ENCODE data around the gene RPP25L. TPM values are rescaled to one million over a fixed set of nuclear protein-coding genes. Genes with fewer than 3 reads are reported as not detected.
A peak's percentile ranks its signal among the peaks of the same experiment; 100 is the strongest.

The RPP25L gene, protein sequence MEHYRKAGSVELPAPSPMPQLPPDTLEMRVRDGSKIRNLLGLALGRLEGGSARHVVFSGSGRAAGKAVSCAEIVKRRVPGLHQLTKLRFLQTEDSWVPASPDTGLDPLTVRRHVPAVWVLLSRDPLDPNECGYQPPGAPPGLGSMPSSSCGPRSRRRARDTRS
- 33.7 and 35.0 TPM in 2 replicates for total RNA-seq

DNA sequence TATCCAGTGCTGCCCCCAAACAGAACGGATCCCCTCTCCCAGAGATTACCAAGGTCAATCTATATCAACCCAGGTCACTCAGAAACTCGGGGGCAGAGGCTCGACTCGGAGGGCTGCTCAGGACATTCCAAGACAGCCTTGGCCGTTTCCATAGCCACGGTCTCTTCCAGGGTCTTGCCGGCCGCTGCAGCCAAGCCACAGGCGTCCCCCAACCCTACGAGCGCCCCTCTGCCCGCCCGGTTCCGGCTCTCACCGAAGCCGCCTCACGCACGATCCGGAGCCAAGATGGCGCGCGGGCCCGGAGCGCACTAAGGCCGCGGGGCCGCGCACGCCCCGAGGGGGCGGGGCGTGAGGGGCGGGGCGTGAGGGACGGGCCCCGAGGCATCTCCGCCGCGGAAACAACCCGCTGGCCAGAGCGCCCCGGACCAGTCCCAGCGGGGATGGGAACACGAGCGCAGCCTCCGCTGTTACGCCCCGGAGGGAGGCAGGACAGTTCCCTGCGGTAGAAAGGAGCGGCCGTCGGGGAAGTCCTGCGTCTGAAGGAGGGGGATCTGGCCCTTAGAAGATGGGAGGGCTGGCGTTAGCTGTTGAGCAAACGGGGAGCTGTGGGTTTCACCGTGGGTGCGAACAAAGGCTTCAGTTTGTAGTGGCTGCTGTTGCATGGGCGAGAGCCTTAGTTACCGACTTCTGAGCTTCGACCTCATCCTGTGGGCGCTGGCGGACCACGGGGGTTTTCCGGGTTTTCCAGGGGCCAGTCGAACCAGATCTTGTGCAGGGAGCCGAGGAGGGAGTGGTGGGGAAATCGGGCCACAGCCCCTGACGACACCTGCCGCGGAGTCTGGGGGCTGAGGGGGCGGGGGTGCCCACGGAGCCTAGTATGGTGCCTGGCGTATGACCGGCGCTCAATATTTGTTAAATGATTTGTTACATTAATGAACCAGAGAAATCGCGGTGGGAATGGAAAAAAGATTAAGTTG is at the start of gene RPP25L:
RPP25L (minus strand) TSS at position 287 of the 977 bp plus-strand sequence. CDS start 801 bp downstream, outside the sequence.
- peaks cover 31% of the 10 kb centered on the region for H3K36me3 Mint-ChIP-seq (ENCODE audit: low read depth)
- DNase-seq (ENCODE audit: low spot score): peak; percentile 81
- peaks cover 11% of the 10 kb centered on the region for H3K4me1 Mint-ChIP-seq (ENCODE audit: low read depth)
- intact Hi-C loops (cut with micrococcal nuclease): loop anchor here (1.0 to 5.0 kb wide), 5 partner anchors 8 to 280 kb away; partner anchors contain the start of genes DCTN3, DNAI1, FAM219A and GALT
- no peaks in the 10 kb centered on the region for H3K9me3 Mint-ChIP-seq
- peak within 1 kb of the TSS; percentile 90 for H3K4me3 Mint-ChIP-seq (ENCODE audit: low read depth)
- peak within 1 kb of the TSS; percentile 93 for H3K27ac Mint-ChIP-seq
- no peaks in the 10 kb centered on the region for H3K27me3 Mint-ChIP-seq (ENCODE audit: low read depth)

DNA sequence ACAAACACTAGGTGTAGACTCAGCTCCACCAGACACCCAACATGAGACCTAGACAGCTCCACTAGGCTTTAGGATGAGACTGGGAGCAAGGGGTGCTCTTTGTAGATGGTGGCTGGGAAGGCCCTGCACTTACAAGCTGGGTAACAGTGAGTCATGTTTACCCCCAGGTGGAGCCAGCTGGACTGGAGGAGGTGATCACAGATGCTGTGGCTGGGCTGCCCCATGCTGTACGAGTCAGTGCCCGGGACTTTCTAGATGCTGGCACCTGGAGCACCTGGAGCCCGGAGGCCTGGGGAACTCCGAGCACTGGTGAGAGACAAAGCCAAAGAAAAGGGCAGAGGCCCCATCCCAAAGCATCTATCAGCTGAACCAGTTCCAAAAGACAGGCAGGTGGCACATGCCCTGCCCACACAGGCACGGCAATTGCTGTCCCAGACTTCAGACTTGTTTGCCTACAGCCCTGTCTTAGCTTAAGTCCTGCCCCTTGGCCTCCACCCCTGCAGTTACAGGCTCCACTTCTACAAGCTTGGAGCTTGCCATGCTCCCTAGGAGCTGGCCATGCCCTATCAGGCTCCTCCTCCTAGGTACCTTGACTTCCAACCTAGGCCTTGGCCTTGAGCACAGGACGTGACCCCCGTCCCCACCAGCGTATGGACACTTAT is 47.8 kb upstream of the RPP25L start:
- Mint-ChIP-seq H3K4me1 (ENCODE audit: low read depth) (peaks cover 28% of the 10 kb centered on the region), H3K36me3 (ENCODE audit: low read depth) (peaks cover 17% of the 10 kb centered on the region), H3K9me3 (no peaks in the 10 kb centered on the region), H3K4me3 (ENCODE audit: low read depth) (no peak overlapping the region), H3K27me3 (ENCODE audit: low read depth) (no peaks in the 10 kb centered on the region), H3K27ac (no peak overlapping the region)
- no peak for DNase-seq (ENCODE audit: low spot score)
- intact Hi-C loops (cut with micrococcal nuclease): no loop called here

DNA sequence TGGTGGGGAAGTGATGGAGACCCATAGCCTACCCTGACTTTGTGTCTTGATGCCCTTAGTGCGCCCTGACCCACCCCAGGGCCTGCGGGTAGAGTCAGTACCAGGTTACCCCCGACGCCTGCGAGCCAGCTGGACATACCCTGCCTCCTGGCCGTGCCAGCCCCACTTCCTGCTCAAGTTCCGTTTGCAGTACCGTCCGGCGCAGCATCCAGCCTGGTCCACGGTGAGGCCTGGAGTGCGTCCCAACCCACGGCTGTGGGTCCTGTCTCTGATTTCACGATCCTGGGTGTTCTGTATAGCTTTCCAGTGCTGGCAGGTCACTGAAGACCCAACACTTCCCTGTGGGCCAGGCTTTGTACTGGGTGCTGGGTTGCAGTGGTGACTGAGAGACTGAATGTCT is 46.6 kb upstream of the RPP25L start:
- Mint-ChIP-seq H3K4me1 (ENCODE audit: low read depth) (peaks cover 16% of the 10 kb centered on the region), H3K27ac (no peak overlapping the region), H3K27me3 (ENCODE audit: low read depth) (no peaks in the 10 kb centered on the region), H3K36me3 (ENCODE audit: low read depth) (peaks cover 17% of the 10 kb centered on the region), H3K4me3 (ENCODE audit: low read depth) (no peak overlapping the region), H3K9me3 (no peaks in the 10 kb centered on the region)
- intact Hi-C loops (cut with micrococcal nuclease): no loop called here
- no peak for DNase-seq (ENCODE audit: low spot score)

GRCh38 chr9:34656992-34657391 is 45.1 kb upstream of the RPP25L start:
- peaks cover 14% of the 10 kb centered on the region for H3K36me3 Mint-ChIP-seq (ENCODE audit: low read depth)

GRCh38 chr9:34655394-34655793 is 43.5 kb upstream of the RPP25L start:
- H3K4me3 Mint-ChIP-seq (ENCODE audit: low read depth): no peak overlapping the region
- H3K27me3 Mint-ChIP-seq (ENCODE audit: low read depth): no peaks in the 10 kb centered on the region
- H3K9me3 Mint-ChIP-seq: no peaks in the 10 kb centered on the region
- no peak for DNase-seq (ENCODE audit: low spot score)
- H3K4me1 Mint-ChIP-seq (ENCODE audit: low read depth): peaks cover 16% of the 10 kb centered on the region
- intact Hi-C loops (cut with micrococcal nuclease): no loop called here
- no peak overlapping the region for H3K27ac Mint-ChIP-seq
- peaks cover 9% of the 10 kb centered on the region for H3K36me3 Mint-ChIP-seq (ENCODE audit: low read depth)

More at GRCh38 chr9:34656992-34657391, 45.1 kb upstream of the RPP25L start:
- intact Hi-C loops (cut with micrococcal nuclease): no loop called here
- Mint-ChIP-seq H3K4me1 (ENCODE audit: low read depth) (peaks cover 14% of the 10 kb centered on the region), H3K27ac (no peak overlapping the region), H3K9me3 (no peaks in the 10 kb centered on the region), H3K27me3 (ENCODE audit: low read depth) (no peaks in the 10 kb centered on the region), H3K4me3 (ENCODE audit: low read depth) (no peak overlapping the region)
- no peak for DNase-seq (ENCODE audit: low spot score)

DNA sequence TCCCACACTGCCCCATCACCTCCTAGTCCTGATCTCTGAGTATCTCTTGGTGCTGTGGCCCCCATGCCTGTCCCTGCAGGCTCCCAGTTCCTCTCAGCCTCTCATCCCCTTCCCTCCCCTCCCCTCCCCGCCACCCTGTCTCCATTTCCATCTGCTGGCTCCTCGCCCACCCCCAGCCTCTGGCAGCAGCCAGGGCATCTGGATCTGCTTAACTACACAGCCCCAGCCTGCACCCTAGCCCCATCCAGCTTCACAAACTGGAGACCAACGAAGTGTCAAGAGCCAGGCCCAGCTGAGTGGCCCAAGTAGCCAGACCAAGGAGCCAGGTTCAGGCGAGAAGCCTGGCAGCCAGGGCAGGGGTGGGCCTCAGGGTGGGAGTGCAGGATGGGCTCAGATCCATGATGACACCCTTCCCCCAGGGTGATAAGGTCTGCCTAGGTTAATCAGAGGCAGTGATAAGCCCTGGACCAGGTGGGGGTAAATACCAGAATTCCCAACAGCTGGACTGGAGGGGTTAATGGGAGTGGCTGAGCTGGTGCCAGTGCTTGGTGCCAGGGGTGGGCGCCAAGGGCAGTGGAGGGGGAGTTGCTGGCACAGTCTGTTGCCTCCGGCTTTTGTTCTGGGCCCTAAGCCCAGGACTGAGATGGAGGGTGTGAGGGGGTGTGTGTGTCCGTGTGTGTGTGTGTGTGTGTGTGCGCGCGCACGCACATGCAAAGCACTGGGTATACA is 42.6 kb upstream of the RPP25L start:
- intact Hi-C loops (cut with micrococcal nuclease): no loop called here
- H3K9me3 Mint-ChIP-seq: no peaks in the 10 kb centered on the region
- no peak overlapping the region for H3K4me3 Mint-ChIP-seq (ENCODE audit: low read depth)
- no peak for DNase-seq (ENCODE audit: low spot score)
- H3K27ac Mint-ChIP-seq: no peak overlapping the region
- peaks cover 17% of the 10 kb centered on the region for H3K36me3 Mint-ChIP-seq (ENCODE audit: low read depth)
- no peaks in the 10 kb centered on the region for H3K27me3 Mint-ChIP-seq (ENCODE audit: low read depth)
- peaks cover 16% of the 10 kb centered on the region for H3K4me1 Mint-ChIP-seq (ENCODE audit: low read depth)

- DNase-seq (ENCODE audit: low spot score): no peak
- H3K36me3 Mint-ChIP-seq (ENCODE audit: low read depth): peaks cover 28% of the 10 kb centered on the region
- peaks cover 22% of the 10 kb centered on the region for H3K4me1 Mint-ChIP-seq (ENCODE audit: low read depth)
- intact Hi-C loops (cut with micrococcal nuclease): no loop called here
- H3K4me3 Mint-ChIP-seq (ENCODE audit: low read depth): no peak overlapping the region
- H3K27me3 Mint-ChIP-seq (ENCODE audit: low read depth): no peaks in the 10 kb centered on the region
- H3K9me3 Mint-ChIP-seq: no peaks in the 10 kb centered on the region
- no peak overlapping the region for H3K27ac Mint-ChIP-seq
Observed at GRCh38 chr9:34653151-34654072, 41.5 kb upstream of the RPP25L start.

DNA sequence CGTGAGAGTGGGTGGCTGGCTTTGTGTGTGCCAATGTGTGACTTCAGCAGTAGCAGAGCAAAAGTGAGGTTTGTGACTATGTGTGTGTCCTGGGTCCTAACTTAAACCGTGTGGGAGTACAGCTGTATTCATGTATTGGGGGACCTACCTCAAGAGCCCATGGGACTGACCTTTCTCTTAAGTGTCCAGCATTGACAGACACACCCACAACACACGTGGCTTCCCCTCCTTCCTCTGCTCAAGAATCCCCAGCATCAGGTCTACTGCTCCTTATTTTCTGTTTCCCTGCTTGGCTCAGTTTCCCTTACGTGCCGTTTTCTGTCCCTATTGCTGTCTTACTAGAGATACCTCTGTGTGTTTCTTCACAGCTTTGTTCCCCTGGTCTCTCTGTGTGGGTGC is 40.7 kb upstream of the RPP25L start:
- no peaks in the 10 kb centered on the region for H3K27me3 Mint-ChIP-seq (ENCODE audit: low read depth)
- H3K4me3 Mint-ChIP-seq (ENCODE audit: low read depth): no peak overlapping the region
- H3K36me3 Mint-ChIP-seq (ENCODE audit: low read depth): peaks cover 36% of the 10 kb centered on the region
- peaks cover 30% of the 10 kb centered on the region for H3K4me1 Mint-ChIP-seq (ENCODE audit: low read depth)
- intact Hi-C loops (cut with micrococcal nuclease): no loop called here
- DNase-seq (ENCODE audit: low spot score): no peak
- H3K27ac Mint-ChIP-seq: peak overlapping the region; percentile 54
- H3K9me3 Mint-ChIP-seq: no peaks in the 10 kb centered on the region

- Mint-ChIP-seq H3K4me3 (ENCODE audit: low read depth) (no peak within 1 kb of the TSS), H3K27me3 (ENCODE audit: low read depth) (no peaks in the 10 kb centered on the region), H3K27ac (peak within 1 kb of the TSS; percentile 54), H3K36me3 (ENCODE audit: low read depth) (peaks cover 41% of the 10 kb centered on the region), H3K9me3 (no peaks in the 10 kb centered on the region), H3K4me1 (ENCODE audit: low read depth) (peaks cover 36% of the 10 kb centered on the region)
- peak; percentile 23 for DNase-seq (ENCODE audit: low spot score)
- intact Hi-C loops (cut with micrococcal nuclease): no loop called here
Observed at GRCh38 chr9:34651876-34652601, 40.1 kb upstream of the RPP25L start, which contains the start of gene IL11RA. Gene IL11RA (plus strand): TSS chr9:34652185. CDS start chr9:34655218, 3,033 bp downstream.

DNA sequence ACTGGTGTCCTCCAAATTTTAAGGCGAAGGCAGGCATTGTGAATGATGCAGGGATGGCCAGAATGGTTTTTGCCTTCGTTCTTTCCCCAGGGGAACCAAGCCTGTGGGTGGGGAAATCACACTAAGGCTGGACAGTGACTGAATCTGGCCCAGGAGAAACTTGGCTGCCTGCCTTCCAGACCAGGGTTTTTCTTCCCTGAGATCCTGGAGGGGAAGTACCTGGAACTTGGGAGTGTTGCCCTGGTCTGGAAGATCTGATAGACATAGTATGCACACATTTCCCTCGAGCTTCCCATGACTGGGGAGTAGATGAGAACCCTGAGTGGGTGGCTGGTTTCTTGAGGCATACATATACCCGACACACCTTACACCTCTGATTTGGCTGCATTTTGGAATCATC is 39.4 kb upstream of the RPP25L start:
- DNase-seq (ENCODE audit: low spot score): no peak
- Mint-ChIP-seq H3K9me3 (no peaks in the 10 kb centered on the region), H3K27ac (no peak overlapping the region), H3K36me3 (ENCODE audit: low read depth) (peaks cover 43% of the 10 kb centered on the region), H3K27me3 (ENCODE audit: low read depth) (no peaks in the 10 kb centered on the region), H3K4me3 (ENCODE audit: low read depth) (no peak overlapping the region), H3K4me1 (ENCODE audit: low read depth) (peaks cover 38% of the 10 kb centered on the region)
- intact Hi-C loops (cut with micrococcal nuclease): no loop called here

DNA sequence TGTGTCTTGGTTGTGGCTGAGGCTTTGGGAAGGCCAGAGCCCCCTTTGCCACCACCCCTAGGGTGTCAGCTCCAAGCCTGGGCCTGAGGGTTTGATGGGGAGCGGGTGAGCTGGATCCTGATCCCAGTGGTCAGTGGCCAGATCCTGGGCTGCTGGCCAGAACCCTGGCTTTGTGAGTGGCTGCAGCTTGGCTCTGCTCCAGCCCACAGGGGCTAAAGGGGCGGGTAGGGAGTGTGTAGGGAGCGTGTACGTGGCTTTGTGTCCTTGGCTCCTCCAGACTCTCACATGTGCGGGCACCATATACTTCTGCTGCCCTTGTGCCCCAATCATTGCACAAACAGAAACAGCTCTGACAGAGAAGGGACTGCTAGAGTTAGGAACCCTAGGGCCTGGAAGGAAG is 38.9 kb upstream of the RPP25L start:
- intact Hi-C loops (cut with micrococcal nuclease): no loop called here
- Mint-ChIP-seq H3K4me1 (ENCODE audit: low read depth) (peaks cover 42% of the 10 kb centered on the region), H3K27ac (no peak overlapping the region), H3K9me3 (no peaks in the 10 kb centered on the region), H3K27me3 (ENCODE audit: low read depth) (no peaks in the 10 kb centered on the region), H3K4me3 (ENCODE audit: low read depth) (no peak overlapping the region), H3K36me3 (ENCODE audit: low read depth) (peaks cover 43% of the 10 kb centered on the region)
- no peak for DNase-seq (ENCODE audit: low spot score)

Data from activated T-helper 2 cell treated with anti-CD3 and anti-CD28 coated beads, Interferon-gamma antibody, Interleukin-2, Interleukin-4, amounts not matched to agents 10 μg/mL and 5 μg/mL and 100 μg/mL, durations not matched to agents 14 hours and 24 hours and 36 hours (primary cell).